Activated CD4-positive, alpha-beta T cell treated with anti-CD3 and anti-CD28 coated beads, Interleukin-10, Interleukin-2, amounts not matched to agents 100 ng/mL and 50 ng/mL, durations not matched to agents 16 hours and 8 hours (primary cell): ENCODE data around the gene GFRA1.

Experiments used
- DNase-seq: peaks from one replicate; pipeline ENCODE4 v3.0.0-alpha.2; 2020

Gene GFRA1, protein sequence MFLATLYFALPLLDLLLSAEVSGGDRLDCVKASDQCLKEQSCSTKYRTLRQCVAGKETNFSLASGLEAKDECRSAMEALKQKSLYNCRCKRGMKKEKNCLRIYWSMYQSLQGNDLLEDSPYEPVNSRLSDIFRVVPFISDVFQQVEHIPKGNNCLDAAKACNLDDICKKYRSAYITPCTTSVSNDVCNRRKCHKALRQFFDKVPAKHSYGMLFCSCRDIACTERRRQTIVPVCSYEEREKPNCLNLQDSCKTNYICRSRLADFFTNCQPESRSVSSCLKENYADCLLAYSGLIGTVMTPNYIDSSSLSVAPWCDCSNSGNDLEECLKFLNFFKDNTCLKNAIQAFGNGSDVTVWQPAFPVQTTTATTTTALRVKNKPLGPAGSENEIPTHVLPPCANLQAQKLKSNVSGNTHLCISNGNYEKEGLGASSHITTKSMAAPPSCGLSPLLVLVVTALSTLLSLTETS

GRCh38 chr10:116272440-116273283 is at the start of gene GFRA1:
TSS of gene GFRA1 (minus strand) at chr10:116273206. CDS start at chr10:116272029, 1,177 bp downstream.
- no peak for DNase-seq

- DNase-seq: no peak
Observed at GRCh38 chr10:116316503-116316902, 43.5 kb upstream of the GFRA1 start.

- no peak for DNase-seq
Observed at GRCh38 chr10:116312548-116312947, 39.5 kb upstream of the GFRA1 start.

DNA sequence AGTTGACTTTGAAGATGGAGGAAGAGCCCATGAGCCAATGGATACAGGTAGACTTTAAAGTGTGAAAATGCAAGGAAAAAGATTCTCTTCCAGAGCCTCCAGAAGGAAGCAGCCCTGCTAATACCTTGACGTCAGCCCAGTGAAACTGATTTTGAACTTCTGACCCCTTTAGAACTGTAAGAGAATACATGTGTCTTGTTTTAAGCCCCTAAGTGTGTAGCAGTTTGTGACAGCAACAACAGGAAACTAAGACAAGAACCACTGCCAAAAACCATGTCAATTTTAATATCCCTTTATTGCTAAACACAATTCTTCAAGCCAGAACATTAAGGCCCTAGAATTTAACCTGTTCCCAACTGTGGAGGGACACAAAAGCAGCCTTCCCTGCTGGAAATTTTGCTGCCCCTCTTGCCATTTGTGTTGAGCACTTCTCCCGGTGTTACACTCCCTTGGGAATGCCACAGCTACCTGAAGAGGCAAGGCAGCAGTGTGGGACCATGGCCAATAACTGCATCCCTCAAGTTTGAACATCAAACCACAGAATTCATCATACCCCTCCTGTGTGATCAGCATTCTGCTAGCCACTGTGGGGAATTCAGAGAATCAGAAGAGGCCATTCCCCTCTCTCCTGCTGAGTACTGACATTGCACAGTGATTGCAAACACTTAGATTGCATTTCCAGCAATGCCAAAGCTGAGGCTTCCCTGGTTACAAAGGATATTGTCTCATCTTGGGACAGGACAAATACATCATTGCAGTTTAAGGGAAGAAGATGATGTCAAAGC is 38.9 kb upstream of the GFRA1 start:
- DNase-seq: no peak

DNA sequence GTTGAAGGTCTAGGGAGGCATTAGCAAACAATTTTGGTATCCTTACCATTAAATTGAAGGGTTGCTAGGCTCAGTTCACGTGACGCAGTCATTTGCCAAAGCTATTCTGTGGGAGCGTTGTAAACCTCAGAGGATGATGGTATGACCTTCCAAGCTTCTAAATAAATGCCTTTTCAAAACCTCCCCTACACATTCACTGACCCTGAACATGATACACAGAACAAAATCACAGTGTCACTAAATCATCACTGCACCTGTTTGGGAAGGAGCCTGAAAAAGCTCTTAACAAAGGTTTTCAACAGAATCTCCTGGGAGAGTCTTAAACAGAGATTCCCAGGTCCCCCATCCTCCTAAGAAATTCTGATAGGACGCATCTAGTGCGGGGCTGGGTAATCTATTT is 38.0 kb upstream of the GFRA1 start:
- no peak for DNase-seq

GRCh38 chr10:116307455-116307854 is 34.4 kb upstream of the GFRA1 start:
- DNase-seq: no peak

DNA sequence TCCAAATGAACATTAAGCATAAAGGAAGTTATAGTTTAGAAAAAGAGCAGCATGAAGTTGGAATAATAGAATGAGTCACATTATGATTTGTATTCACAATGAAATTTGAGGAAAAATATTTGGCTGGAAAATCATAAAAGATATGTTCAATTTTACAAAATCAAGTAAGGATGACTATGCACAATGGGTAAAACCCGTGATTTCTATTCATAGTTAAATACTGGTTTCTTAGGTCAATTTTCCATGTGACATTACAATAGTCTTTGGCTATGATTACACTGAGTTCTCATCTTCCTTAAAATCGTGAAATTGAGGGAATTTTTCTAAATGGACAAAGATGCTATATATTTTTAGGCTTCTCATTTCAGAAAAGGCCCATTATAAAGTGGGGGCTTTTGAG is 33.8 kb upstream of the GFRA1 start:
- no peak for DNase-seq

DNA sequence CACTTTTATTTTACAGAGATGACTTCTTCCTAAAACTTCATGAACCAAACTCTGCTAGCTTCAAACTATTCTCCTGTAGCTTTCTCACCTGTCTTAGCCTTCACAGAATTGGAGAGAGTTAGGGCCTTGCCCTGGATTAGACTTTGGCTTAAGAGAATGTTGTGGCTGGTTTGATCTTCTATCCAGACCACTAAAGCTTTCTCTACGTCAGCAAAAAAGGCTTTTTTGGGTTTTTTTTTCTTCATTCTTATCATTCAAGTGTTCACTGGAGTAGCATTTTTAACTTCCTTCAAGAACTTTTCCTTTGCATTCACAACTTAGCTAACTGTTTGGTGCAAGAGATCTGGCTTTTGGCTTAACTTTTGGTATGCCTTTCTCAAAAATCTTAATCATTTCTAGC is 31.9 kb upstream of the GFRA1 start:
- no peak for DNase-seq

- DNase-seq: no peak
Observed at GRCh38 chr10:116300542-116300941, 27.5 kb upstream of the GFRA1 start.

GRCh38 chr10:116298586-116298985 is 25.6 kb upstream of the GFRA1 start:
- DNase-seq: no peak

DNA sequence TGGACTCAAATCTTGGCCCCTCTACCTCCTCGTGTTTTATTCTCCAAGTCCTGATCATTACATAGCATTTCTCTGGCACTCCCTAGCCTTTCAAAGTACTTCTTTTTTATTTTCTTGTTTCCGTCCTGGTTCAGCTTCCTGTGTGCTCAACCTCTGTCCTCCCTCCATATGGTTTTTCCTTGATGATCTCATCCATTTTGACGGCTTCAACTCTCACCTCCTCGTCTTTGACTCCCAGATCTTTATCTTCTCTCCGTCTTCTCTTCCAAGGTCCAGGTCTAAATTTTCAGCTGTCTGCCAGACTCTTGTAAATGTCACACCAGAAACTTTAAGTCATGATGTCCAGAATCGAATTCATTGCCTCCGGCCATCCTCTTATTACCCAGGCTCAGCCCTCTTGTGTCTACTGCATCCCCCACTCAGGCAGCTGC is 23.3 kb upstream of the GFRA1 start:
- no peak for DNase-seq

DNA sequence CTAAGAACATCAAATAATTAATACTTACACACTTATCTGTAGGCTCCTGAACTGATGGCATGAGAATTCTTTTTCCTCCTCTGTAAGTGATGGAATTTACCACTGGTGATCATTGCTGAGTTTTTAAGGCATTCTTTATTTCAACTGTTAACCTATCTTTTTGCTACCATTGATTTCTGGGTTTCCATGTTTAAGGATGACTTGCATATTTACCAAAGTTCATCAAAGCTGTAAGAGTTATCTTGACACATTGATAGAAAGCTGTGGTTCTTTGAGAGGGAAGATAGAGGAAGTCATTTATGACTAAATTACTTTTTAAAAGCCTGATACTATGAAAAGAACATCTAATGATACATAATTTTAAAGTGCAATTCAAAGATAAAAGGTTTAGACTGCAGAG is 19.5 kb upstream of the GFRA1 start:
- DNase-seq: no peak

GRCh38 chr10:116289652-116290051 is 16.6 kb upstream of the GFRA1 start:
- no peak for DNase-seq

GRCh38 chr10:116287906-116288501 is 15.0 kb upstream of the GFRA1 start:
- DNase-seq: peak; percentile 37

DNA sequence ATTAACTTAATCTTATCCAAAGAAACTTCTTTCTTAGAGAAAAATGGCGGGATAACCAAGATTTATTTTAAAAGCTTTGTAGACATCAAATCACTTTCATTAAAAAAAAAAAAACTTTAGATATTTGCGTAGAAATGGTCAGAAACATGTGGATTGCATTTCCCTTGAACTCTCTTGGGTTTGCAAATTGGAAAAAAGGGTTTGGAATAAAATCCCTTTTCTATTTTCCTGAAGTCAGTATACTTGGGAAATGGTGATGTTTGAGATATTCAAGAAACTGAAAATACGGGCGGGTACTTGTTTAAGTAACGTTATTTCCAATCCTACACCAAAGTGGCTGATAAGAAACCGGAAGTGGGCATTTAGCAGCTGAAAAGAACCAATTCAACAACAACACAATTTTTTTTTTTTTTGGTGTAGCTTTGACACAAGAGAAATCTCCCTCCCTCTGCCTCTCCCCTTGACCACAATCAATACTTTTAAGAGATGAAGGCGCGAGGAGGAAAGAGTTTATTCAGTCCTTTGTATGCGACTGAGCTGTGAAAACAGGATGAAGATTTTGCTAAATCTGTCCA is 13.7 kb upstream of the GFRA1 start:
- no peak for DNase-seq

- no peak for DNase-seq
Observed at GRCh38 chr10:116281775-116282174, 8.8 kb upstream of the GFRA1 start.

- DNase-seq: no peak
Observed at GRCh38 chr10:116278846-116279245, 5.8 kb upstream of the GFRA1 start.

DNA sequence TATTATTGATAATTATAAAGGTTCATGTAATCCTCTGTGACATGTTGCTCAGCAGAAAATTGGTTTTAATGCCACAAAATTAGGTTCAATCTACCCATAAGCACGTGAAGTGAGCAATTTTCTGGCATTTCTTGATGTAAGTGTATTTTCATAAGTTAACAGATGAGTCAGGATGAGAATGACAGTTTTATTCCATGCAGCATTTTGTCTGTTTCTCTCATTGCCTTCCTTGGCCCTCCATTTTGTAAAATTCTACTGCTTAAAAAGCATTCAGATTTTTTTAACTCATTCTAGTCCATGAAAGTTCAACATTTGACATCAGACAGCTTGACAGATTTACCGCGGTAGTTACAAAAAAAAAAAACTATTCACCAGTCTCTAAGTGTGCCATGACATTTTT is 4.0 kb upstream of the GFRA1 start:
- no peak for DNase-seq

DNA sequence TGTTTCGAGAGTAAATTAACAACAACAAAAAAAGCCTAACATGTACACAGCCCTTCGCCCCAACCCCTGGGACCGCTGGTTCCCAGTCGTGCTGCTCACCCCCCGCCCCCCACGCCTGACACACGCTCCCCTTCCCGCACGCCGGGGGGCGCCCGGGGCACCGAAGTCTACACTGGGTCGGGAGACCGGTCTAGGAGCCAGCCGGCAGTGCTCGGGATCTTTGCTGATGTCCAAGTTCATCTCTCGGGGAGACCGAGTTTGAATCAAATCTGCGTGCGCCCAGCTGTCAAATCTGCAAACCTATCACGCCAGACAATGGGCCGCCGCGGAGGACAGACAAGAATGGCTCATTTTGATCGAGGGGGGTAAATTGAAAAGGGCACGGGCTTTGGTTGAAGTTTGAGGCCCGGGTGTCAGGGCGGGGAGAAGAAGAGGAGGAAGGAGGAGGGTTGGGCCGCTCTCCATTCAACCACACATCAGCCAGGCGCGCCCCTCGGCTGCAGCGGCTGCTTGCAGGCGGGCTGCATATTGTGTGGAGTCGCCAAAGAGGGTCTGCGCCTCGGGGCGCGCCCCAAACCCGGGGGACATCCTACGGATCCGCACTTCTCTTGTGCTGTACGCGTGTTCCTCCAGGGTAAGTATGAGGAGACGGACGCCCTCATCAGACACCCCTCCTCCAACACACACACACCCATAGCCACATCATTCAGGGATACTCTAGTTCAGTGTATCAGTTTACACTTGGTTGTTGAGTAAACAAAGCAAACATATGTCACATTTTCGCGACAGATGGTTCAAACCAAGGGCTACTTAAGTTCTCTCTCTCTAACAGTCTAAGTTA is 1.3 kb upstream of the GFRA1 start:
- DNase-seq: no peak

- no peak for DNase-seq
Observed at GRCh38 chr10:116271593-116272439, 1.2 kb downstream of the GFRA1 start.
